GM18498 (cell line): ENCODE results near the gene GRHL1.
"Not testable (repeated sequence)": the region's sequence is repeated elsewhere in the genome, so short reads cannot be mapped to it uniquely, and the experiment has no call there.

Experiments used
- ATAC-seq: cut with Tn5 transposase; IDR thresholded peaks from one replicate; pipeline ENCODE4 v1.9.1; 2021; ENCODE audit warnings: mild to moderate bottlenecking, moderate library complexity; ENCODE audit not compliant: unreplicated experiment

GRHL1 gene

DNA sequence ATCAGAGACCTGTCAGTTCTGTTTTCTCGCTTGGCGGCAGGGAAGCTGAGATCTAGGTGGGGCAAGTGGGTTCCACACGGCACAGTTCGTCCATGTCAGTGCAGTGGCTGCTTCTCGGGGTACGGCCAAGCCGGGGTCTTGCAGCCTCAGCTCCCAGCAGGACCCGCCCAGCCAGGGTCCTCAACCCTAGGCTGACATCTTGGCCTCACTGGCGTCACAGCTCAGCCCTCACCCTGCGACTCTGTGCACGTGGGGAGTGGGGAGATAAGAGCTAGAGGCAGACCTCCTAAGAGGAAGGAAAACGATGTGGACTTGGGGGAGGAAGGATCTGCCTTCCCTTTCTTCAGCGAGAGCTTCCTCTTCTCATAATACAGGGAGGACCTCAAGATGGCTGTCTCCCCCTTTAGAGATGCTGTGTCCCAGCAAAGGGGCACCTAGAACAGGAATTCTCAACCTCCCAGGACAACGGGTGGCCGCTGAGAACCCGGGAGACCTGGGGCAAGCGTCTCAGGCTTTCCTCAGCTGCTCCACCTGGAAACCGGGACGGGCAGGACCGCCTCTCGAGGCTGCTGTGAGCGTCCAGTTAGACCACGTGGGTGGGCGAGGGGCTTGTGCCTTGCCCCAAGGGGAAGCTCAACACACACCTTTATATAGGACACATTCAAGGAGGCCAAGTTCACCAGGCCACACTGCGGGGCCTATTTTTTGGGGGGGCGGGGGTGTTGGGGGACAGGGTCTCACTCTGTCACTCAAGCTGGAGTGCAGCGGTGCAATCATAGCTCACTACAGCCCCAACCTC is 68.3 kb downstream of the GRHL1 start:
- ATAC-seq = no peak

DNA sequence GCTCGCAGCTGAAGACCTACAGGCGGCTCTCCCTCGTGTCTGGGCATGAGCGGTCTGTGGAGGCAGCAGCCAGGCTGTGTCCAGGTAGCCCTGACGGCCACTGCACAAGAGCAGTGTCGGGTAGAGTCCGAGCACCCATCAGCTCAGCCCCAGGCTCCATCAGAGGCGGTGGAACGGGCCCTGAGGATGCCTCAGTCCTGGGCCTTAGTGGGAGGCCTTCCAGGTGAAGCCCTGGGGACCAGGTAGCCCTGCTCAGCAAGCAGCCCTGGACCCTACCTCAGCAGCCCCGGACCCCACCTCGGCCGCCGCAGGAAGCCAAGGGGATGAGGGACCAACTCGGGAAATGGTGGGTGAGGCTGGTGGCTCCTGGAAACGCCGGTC is 70.5 kb downstream of the GRHL1 start:
- no peak for ATAC-seq

DNA sequence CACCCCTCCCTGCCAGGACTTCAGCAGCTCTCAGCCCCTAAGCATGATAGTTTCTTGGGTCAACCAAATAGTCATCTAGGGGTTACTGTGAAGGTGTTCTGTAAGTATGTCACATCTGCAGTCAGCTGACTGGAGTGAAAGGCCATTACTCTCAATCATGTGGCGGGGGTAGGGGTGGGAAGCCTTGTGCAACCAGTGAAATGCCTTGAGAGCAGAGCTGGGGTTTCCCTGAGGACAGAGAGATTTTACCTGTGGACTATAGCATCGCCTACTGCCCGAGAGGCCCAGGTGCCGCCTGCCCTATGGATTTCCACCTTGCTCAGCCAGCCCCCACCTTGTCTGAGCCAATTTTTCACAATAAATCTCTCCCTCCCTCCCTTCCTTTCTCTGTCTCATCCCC is 71.0 kb downstream of the GRHL1 start:
- no peak for ATAC-seq

DNA sequence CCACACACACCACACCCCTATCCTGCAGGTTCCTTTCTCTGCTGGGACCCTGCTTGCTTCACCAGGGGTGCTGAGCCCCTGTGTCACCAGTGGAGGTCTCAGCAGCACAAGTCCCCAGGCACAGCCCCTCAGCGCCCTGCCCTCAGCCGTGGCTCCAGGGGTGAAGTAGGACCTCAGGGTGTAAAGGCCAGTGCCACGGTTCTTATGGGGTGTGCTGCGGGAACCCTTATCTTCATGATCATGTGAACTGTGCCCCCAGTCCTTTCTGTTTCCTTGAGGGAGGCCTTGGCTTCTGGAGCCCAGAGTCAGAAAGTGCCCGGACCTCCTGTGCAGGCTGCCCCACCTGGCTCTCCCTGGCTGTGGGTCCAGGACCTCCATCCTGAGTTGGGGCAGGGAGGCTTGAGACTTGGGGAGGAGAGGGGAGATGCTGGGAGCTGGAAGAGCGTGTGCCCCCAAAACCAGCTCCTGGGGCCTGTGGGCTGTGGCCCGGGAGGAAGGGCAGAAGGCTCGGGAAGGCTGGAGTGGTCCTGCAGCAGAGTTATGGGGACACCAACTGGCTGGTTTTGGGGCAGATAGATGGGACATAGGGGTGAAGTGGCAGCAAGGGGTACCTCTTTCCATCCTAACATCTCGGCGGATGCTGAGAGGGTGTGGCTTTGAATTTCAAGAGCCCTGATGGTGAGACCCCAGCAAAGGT is 71.6 kb downstream of the GRHL1 start:
- ATAC-seq = no peak

DNA sequence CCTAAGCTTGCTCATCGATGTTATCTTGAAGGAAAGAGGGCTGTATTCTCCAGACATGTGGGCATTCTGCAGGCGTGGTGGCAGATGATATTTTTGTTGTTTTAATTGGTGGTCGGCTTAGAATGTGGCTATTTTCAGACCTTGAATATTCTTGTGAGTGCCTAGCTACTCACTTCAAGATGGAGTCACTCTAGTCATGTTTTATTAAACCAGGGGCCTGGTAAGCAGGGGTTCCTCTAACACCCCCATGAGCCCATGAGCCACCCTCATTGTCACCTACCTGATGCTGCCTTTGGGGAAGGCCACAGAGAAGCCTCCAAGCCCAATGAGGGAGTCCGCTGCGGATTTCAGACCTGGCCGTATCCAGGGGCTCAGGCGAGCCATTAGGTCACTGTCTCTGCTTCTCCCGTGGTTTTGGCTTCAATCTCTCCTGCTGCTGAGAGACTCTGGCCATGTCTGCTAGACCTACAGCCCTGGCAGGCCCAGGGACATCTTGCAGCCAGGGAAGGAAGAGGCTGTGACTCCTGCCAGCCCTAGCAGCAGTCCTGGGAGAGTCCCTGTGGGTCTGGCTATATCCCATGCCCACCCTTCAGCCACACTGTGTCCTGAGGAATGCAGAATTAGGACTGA is 75.6 kb downstream of the GRHL1 start:
- no peak for ATAC-seq

DNA sequence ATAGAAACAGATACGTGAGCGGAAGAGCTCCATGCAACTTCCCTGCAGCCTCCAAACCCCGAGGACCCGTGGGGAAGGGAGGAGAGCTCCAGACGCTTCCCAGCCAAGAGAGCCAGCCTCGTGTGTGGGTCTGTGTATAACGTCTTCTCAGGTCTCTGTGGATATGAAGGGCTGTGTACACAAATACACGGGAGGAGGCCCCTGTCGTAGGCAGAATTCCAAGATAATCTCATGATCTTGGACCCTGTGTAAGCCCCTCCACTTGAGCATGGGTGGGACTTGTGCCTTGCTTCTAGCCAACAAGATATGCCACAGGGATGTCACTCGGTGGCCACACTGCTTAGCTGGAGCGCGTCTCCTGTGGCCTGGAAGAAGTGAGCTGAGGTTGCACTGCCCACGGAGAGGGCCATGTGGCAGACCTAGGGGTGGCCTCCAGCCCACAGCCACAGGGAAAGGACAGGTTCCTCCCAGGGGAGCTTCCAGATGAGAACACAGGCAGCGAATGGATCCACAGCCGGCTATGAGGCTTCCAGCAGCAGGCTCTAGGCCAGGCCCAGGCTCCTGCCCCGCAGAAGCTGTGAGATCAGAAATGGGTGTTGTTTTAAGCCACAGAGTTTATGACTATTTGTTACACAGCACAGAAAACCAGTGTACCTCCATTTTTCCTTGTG is 76.3 kb downstream of the GRHL1 start:
- ATAC-seq = no peak

DNA sequence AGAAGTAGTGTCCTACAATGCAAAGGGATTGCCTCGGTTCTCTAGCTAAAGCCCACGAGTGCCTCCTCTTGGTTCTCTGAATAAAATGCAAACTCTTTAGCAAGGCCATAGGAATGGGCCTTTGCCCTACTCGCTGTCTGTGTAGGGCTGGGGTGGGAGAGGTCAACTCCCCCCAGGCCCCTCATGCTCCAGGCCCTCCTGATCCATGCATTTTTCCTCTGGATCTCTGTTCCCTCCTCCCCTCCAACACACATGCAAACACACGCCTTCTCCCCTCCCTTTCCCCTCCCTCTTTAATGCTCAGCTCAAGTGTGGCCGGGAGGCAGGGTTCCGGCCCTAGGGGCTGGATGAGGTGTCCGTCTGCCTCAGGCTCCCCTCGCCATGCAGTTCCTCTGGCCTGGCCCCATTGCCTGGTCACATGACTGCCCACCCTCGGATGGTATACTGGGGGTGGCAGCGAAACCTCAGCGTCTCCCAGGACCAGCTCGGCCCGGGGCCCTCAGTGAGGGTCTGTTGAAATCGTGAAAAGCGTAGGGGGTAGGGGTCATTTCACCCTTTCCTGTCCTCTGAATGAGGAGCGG is 77.0 kb downstream of the GRHL1 start:
- no peak for ATAC-seq

DNA sequence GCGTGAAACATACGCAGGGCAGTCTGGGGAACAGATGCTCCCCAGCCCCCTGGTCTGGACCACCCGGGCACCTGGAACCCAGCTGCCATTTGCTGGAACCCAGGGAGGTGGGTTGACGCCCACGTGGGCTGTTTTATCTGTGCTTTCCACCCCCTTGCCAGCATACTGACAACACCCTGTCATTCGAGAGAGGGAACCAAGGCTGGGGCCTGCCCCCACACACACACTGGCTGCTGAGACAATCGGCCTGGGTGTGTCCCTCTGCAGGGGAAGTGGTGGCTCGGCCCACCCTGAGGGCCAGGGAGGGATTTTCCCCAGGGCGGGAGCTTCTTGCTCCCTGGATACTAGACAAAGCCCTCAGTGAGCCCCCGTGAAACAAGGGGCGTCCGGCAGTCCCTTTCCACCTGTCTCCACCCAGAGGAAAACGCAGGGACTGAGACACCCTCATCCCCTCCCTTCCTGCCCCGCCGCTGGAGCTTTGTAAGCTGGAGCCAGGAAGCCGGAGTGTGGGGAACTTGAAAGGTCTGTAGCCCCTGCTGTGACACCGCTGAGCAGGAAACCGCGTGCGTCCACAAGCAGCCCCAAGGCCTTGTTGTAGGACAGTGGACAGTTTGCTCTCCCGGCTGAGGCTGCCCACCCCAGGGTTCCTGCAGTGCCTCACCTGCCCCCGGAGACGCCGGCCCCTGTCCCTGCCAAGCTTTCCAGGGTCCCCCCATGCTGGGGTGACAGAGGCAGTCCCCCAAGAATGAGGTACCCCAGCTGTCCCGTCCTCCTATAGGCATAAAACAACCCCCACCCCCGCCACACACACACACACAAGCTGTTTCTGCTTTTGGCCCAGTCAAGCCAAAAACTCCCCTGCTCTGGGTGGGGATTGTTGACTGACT is 77.7 kb downstream of the GRHL1 start:
- no peak for ATAC-seq

DNA sequence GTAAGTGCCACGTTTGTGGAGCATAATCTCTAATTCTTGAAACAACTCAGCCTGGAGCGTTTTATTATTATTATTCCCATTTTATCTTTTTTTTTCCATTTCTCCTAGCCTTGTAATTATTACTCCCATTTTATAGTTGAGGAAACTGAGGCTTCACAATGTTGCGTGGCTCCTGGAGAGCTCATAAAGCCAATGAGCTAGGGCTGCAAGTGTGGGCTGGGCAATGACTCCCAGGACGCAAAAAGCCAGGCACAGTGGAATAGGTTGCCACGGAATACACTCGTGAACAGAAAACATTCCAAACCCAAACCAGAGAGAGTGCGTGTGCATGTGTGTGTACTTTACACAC is 78.4 kb downstream of the GRHL1 start:
- ATAC-seq = no peak

DNA sequence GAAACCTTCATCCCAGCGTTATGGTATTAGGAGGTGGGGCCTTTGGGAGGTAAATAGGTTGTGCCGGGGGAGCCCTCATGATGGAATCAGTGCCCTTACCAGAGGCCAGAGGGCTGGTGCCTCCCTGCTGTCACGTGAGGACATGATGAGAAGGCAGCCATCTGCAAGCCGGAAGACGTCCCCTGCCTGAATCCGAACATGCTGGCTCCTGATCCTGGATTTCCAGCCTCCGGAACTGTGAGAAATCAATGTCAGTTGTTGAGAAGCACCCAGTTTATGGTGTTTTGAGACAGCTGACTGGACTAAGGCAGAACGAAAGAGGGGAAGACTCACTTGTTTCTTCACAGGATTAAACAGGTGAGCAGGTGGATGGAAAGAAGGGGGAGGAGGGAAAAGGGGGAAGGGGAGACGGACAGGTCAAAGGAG is 78.8 kb downstream of the GRHL1 start:
- no peak for ATAC-seq

DNA sequence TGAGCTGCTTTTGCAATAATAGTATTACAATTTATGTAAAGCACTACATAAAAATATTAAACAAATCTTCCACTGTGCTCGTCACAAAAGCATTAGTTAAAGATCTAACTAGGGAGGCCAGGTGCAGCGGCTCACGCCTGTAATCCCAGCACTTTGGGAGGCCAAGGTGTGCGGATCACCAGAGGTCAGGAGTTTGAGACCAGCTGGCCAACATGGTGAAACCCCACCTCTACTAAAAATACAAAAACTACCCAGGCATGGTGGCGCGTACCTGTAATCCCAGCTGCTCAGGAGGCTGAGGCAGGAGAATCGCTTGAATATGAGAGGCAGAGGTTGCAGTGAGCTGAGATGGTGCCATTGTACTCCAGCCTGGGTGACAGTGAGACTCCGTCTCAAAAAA is 79.3 kb downstream of the GRHL1 start:
- ATAC-seq = not testable (repeated sequence)

DNA sequence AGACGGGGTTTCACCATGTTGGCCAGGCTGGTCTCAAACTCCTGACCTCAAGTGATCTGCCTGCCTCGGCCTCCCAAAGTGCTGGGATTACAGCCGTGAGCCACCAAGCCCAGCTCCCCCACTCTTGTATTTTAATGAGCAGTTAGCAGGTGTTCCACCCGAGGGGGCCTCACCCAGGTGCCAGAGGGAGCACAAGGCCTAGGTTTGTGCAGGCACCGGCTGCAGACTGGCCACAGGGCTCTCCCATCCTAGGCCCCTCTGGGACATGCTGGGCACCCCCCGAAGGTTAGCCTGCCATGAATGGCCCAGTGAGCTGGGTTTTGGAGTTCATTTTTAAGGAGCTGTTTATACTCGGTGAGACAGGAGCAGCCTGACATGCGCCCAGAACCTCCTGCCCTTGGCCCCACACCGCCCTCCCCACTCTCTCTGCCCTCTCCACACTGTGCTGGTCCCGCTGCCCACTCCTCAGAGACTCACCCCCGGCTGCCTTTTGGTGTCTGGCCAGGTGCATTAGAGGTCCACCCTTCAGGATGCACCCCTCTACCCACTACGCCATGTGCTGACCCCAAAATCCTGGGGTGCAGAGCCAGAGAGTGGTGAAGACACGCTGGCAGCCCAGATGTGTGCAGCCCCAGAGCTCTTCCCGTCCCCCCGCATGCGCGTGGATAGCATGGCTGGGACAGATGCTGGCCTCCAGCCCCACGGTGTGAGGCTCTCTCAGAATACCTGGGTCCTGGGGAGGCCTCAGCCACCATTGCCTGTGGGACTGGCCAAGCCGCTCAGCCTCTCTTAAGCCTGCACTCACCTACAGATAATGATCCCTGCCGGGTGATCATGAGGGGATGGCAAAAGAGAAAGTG is 80.6 kb downstream of the GRHL1 start:
- ATAC-seq = no peak

DNA sequence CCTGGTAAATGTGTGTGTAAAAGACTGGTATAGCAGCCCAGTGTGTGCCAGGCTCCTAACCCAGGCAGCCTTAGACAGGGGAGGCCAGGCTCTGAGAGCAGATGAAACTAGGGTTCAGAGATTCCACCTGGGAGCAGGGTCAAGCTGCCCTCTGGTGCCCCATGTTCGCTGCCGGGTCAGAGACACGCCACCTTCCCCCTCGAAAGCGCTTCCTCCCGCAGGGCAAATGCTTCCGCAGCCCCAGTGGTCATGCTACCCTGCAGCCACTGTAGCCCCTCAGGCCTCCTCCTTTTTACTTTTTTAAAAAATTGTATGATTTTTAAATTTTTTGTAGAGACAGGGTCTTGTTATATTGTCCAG is 81.2 kb downstream of the GRHL1 start:
- ATAC-seq = no peak

DNA sequence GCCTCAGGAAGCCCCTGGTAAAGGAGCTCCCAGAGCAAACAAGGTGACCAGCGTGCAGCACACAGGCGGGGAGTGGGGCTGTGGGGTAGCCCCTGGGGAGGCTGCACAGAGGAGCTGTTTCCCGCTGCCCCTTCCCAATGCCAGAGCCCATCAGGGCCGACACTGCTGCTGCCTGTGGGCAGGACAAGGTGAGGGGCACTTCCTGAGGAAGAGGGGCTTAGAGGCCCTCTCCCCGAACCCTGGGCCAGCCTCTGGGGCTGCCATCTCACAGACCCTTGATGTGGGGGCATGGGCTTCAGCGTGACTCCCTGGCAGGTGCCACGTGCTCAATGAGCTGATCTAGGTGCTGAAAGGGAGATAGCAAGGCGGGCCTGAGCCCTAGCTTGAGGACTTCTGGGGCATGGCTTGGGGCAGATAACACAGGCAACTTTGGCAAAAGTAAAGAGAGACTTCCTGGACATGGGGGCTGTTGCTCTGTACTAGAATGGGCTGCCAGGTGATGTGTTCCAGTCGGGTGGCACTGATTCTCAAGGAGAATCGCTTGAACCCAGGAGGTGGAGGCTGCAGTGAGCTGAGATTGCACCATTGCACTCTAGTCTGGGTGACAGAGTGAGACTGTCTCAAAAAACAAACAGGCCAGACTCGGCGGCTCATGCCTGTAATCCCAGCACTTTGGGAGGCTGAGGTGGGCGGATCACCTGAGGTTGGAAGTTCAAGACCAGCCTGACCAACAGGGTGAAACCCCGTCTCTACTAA is 81.9 kb downstream of the GRHL1 start:
- ATAC-seq = no peak

DNA sequence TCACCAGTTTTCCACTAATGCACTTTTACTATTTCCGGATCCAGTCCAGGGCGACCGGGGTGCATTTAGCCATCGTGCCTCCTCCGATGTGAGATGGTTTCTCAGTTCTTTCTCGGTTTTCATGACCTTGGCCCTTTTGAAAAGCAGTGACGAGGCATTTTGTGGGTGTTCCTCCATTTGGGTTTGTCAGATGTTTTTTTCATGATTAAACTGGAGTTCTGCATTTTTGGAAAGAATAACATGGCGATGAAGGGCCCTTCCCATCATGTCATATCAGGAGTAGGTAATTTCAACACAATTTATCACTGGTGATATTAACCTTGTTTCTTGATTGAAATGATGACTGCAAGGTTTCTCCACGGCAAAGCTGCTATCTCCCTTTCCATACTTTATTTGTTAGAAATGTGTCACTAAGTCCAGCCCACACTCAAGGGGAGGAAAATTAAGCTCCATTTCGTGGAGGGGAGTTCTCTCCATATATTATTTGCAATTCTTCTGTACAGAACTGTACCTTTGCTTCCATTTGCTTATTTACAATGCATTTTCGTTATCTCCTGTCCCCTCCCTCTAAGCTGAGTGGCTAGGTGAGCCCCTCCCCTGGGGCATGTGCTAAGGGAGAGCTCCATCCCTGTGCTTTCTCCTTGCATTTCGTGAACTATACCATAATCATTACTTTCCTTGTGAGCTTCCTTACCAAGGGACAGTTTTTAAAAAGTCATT is 83.0 kb downstream of the GRHL1 start:
- ATAC-seq = no peak

DNA sequence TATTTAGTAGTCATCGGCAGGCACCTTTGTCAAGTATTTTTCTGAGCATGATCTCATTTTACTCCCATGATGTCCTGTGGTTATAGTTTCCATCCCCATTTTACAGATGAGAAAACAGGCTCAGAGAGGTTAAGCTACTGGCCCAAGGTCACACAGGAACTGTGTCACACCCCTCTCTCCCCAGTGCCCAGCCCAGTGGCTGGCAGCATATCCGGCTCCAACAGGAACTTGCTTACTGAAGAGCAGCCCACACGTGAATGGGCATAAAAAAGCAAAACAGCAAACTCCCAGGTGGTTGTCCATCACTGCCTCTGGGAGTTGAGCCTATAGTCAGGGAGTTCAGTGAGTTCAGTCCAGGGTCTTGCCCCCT is 83.5 kb downstream of the GRHL1 start:
- no peak for ATAC-seq

DNA sequence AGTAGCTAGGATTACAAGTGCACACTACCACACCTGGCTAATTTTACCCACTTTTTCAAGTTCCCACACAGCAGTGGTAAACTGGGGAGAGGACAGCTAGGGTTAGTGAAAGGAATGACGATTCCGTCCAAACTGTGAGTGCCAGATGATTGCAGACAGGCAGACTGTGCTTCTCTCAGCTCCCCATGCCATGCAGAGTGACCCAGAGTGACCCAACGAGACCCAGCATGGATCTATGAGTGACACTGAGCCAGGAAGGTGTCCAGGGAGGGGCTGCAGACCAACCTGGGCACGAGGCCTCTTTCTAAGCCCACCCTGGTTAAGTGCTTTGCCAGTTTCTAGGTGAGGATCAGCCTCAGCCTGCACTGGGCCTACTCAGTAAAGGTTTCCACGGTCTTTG is 84.1 kb downstream of the GRHL1 start:
- no peak for ATAC-seq
